ENCODE data around the gene RASGRP4. TPM values are rescaled to one million over a fixed set of nuclear protein-coding genes. Genes with fewer than 3 reads are reported as not detected.
A peak's percentile ranks its signal among the peaks of the same experiment; 100 is the strongest.

The RASGRP4 gene
- total and polyA plus RNA-seq, 11 donors, result 0.51 to 6.7 (median 1.1) TPM

GRCh38 chr19:38360839-38361631, 65.0 kb downstream of the RASGRP4 start:
- WGBS, 4 donors, result 18 to 23% (median 21%) methylated on average over 22 to 23 of the region's 23 CpGs
- intact Hi-C loops (cut with DNase I), result loop anchor here in 2 of 10 donors (1.0 to 2.0 kb wide), 2 partner anchors 24 kb away; no protein-coding TSS in a partner anchor
- no peak for TF ChIP-seq CTCF (IDR thresholded peaks at IDR 0.05)
- no peak for TF ChIP-seq POLR2A (IDR thresholded peaks at IDR 0.05)
- DNase-seq (no peak), ATAC-seq (peak in 3 of 4 donors; percentile 10 to 29 (median 23))
- H3K36me3 ChIP-seq, result no peaks in the 10 kb centered on the region
- peak overlapping the region; percentile 37 to 97 (median 63) for H3K4me3 ChIP-seq
- peaks cover 0 to 30% (median 3%) of the 10 kb centered on the region in 9 donors for H3K27me3 ChIP-seq
- peaks cover 0 to 20% (median 9%) of the 10 kb centered on the region in 12 donors for H3K4me1 ChIP-seq
- peak overlapping the region in 2 of 12 donors; percentile 58 to 59 for H3K27ac ChIP-seq
- H3K9me3 ChIP-seq, result no peaks in the 10 kb centered on the region

GRCh38 chr19:38360351-38360750, 65.7 kb downstream of the RASGRP4 start:
- peaks cover 0 to 20% (median 9%) of the 10 kb centered on the region in 12 donors for H3K4me1 ChIP-seq
- no peak overlapping the region for H3K4me3 ChIP-seq
- ATAC-seq, result no peak
- intact Hi-C loops (cut with DNase I), result loop anchor here in 1 of 10 donors (2.0 kb wide), 1 partner anchor 24 kb away; no protein-coding TSS in a partner anchor
- no peak for DNase-seq
- no peak overlapping the region for H3K27ac ChIP-seq
- WGBS, 4 donors, result 72 to 91% (median 83%) methylated on average over 5 to 9 of the region's 9 CpGs
- H3K36me3 ChIP-seq, result no peaks in the 10 kb centered on the region
- peaks cover 0 to 37% (median 6%) of the 10 kb centered on the region in 9 donors for H3K27me3 ChIP-seq
- no peaks in the 10 kb centered on the region for H3K9me3 ChIP-seq
- TF ChIP-seq CTCF (IDR thresholded peaks at IDR 0.05) (no peak), POLR2A (IDR thresholded peaks at IDR 0.05) (no peak)

- Histone ChIP-seq H3K27me3 (peaks cover 0 to 37% (median 8%) of the 10 kb centered on the region in 9 donors), H3K4me1 (peaks cover 0 to 20% (median 9%) of the 10 kb centered on the region in 12 donors), H3K27ac (no peak overlapping the region), H3K36me3 (no peaks in the 10 kb centered on the region), H3K4me3 (no peak overlapping the region), H3K9me3 (no peaks in the 10 kb centered on the region)
- intact Hi-C loops (cut with DNase I), result loop anchor here in 1 of 10 donors (2.0 kb wide), 1 partner anchor 23 kb away; no protein-coding TSS in a partner anchor
- TF ChIP-seq CTCF (IDR thresholded peaks at IDR 0.05), result no peak
- no peak for TF ChIP-seq POLR2A (IDR thresholded peaks at IDR 0.05)
- ATAC-seq, result no peak
- no peak for DNase-seq
- WGBS, 4 donors, result 50 to 56% (median 53%) methylated on average over 16 to 18 of the region's 18 CpGs
These were observed 66.6 kb downstream of the RASGRP4 start for GRCh38 chr19:38359242-38360021.

Other genes with a start within 250 kb of the RASGRP4 start
- gene DPF1, start 202.0 kb downstream of the RASGRP4 start, total RNA-seq, result 1 to 10 TPM in 1 of 9 donors, under 1 TPM in 6, not detected in 2; 0.11 to 1.2 (median 0.37) TPM
- under 1 TPM; 0.12 to 0.23 TPM for gene DPF1, start 202.0 kb downstream of the RASGRP4 start, polyA plus RNA-seq
- gene PPP1R14A, start 169.8 kb downstream of the RASGRP4 start, total RNA-seq, result 10 to 100 TPM; 13.0 to 88.5 (median 25.3) TPM
- 10 to 100 TPM; 18.2 to 83.1 TPM for gene PPP1R14A, start 169.8 kb downstream of the RASGRP4 start, polyA plus RNA-seq
- 10 to 100 TPM in 7 of 9 donors, 1 to 10 TPM in 2; 3.5 to 27.7 (median 15.9) TPM for gene SPINT2, start 161.6 kb downstream of the RASGRP4 start, total RNA-seq
- gene SPINT2, start 161.6 kb downstream of the RASGRP4 start, polyA plus RNA-seq, result 10 to 100 TPM in 1 of 2 donors, 1 to 10 TPM in 1; 3.6 to 11.3 TPM
- gene C19orf33, start 122.0 kb downstream of the RASGRP4 start, total RNA-seq, result 10 to 100 TPM in 5 of 9 donors, 1 to 10 TPM in 3, not detected in 1; 3.5 to 73.1 (median 11.5) TPM
- 10 to 100 TPM; 12.2 to 54.2 TPM for gene C19orf33, start 122.0 kb downstream of the RASGRP4 start, polyA plus RNA-seq
- 10 to 100 TPM; 26.4 to 47.4 (median 31.9) TPM for gene YIF1B, start 110.3 kb downstream of the RASGRP4 start, total RNA-seq
- 100 to 1,000 TPM in 1 of 2 donors, 10 to 100 TPM in 1; 39.2 to 113 TPM for gene YIF1B, start 110.3 kb downstream of the RASGRP4 start, polyA plus RNA-seq
- gene KCNK6, start 106.4 kb downstream of the RASGRP4 start, total RNA-seq, result 10 to 100 TPM in 4 of 9 donors, 1 to 10 TPM in 5; 3.1 to 23.6 (median 8.5) TPM
- gene KCNK6, start 106.4 kb downstream of the RASGRP4 start, polyA plus RNA-seq, result 1 to 10 TPM; 4.4 to 6.4 TPM
- gene CATSPERG, start 90.4 kb downstream of the RASGRP4 start, total RNA-seq, result 1 to 10 TPM in 6 of 9 donors, under 1 TPM in 3; 0.19 to 3.0 (median 1.9) TPM
- 1 to 10 TPM; 1.3 to 2.9 TPM for gene CATSPERG, start 90.4 kb downstream of the RASGRP4 start, polyA plus RNA-seq
- gene PSMD8, start 51.6 kb downstream of the RASGRP4 start, total RNA-seq, result 100 to 1,000 TPM; 237 to 690 (median 325) TPM
- 100 to 1,000 TPM; 186 to 663 TPM for gene PSMD8, start 51.6 kb downstream of the RASGRP4 start, polyA plus RNA-seq
- under 1 TPM in 5 of 9 donors, not detected in 4; 0.18 to 0.67 (median 0.31) TPM for gene GGN, start 38.2 kb downstream of the RASGRP4 start, total RNA-seq
- gene GGN, start 38.2 kb downstream of the RASGRP4 start, polyA plus RNA-seq, result under 1 TPM; 0.15 to 0.42 TPM
- gene SPRED3, start 37.5 kb downstream of the RASGRP4 start, total RNA-seq, result 1 to 10 TPM in 2 of 9 donors, under 1 TPM in 6, not detected in 1; 0.18 to 3.1 (median 0.72) TPM
- 1 to 10 TPM in 1 of 2 donors, under 1 TPM in 1; 0.30 to 1.3 TPM for gene SPRED3, start 37.5 kb downstream of the RASGRP4 start, polyA plus RNA-seq
- 10 to 100 TPM in 8 of 9 donors, 1 to 10 TPM in 1; 9.3 to 15.8 (median 11.9) TPM for gene FAM98C, start 23.1 kb downstream of the RASGRP4 start, total RNA-seq
- gene FAM98C, start 23.1 kb downstream of the RASGRP4 start, polyA plus RNA-seq, result 10 to 100 TPM in 1 of 2 donors, 1 to 10 TPM in 1; 9.6 to 10.3 TPM
- 1 to 10 TPM in 5 of 9 donors, under 1 TPM in 4; 0.44 to 2.1 (median 1.4) TPM for gene RYR1, start 7.5 kb upstream of the RASGRP4 start, total RNA-seq
- gene RYR1, start 7.5 kb upstream of the RASGRP4 start, polyA plus RNA-seq, result under 1 TPM; 0.61 to 0.72 TPM
- gene MAP4K1, start 191.7 kb upstream of the RASGRP4 start, total RNA-seq, result 1 to 10 TPM; 1.2 to 9.9 (median 2.7) TPM
- gene MAP4K1, start 191.7 kb upstream of the RASGRP4 start, polyA plus RNA-seq, result 1 to 10 TPM in 1 of 2 donors, under 1 TPM in 1; 0.69 to 2.7 TPM
- 1,000 to 10,000 TPM in 1 of 9 donors, 100 to 1,000 TPM in 8; 447 to 1,239 (median 596) TPM for gene EIF3K, start 193.0 kb upstream of the RASGRP4 start, total RNA-seq
- gene EIF3K, start 193.0 kb upstream of the RASGRP4 start, polyA plus RNA-seq, result 100 to 1,000 TPM; 761 to 801 TPM
- 100 to 1,000 TPM; 124 to 307 (median 154) TPM for gene ACTN4, start 221.4 kb upstream of the RASGRP4 start, total RNA-seq
- 100 to 1,000 TPM; 100 to 107 TPM for gene ACTN4, start 221.4 kb upstream of the RASGRP4 start, polyA plus RNA-seq